Measurements from ENCODE around the gene DNAH2. TPM values are rescaled to one million over a fixed set of nuclear protein-coding genes. Genes with fewer than 3 reads are reported as not detected.
A peak's percentile ranks its signal among the peaks of the same experiment; 100 is the strongest.

DNAH2 gene
- total and polyA plus RNA-seq, 9 of the 15 experiments (the other 6 are each of a cell fraction or from before 2014, with no cell fraction given): 0.03 TPM; not detected in 8

DNA sequence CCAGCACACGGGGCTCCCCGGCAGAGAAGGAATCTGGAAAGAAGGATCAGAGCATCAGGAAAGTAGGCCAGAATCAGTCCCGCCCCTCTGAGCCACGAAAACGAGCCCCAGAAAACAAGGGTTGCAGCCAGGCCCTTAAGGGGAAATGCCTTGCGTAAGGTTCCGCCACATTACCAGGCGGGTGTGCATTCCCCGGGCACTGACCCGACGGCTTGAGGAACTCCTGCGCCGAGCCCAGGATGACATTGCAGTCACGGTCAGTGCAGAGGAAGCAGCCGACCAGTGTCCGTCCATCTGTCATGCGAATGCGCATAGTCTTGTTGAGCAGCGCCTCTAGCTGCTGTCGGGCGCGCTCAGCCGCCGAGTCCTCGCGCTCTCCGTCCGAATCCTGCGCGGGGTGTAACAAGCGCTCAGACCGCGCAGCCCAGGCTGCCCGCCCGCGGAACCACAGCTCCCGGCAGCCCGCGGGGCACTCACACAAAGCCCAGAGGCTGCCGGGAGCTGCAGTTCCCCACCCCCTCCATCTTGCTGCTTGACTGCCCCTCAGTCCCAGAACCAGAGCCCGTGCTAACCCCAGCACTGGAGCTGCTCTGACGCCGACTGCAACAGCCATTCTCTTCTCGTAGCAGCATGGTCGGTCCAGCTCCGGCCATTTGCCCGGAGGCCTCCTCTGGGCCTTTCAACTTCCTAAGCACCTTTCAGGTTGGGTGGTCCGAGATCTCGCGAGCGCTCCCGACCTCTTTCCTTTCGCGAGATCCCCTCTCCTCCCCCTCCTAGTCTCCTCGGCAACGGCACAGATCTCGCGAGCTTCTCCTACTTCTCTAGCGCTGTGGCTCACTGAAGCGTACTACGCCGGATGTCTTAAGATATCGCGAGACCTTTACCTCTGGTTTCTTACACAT lies 139.5 kb downstream of the DNAH2 start, which contains the start of gene NAA38 (continued):
- TF ChIP-seq KAT2B (IDR thresholded peaks at IDR 0.05; ENCODE audit: low read depth, low read length) (peak; percentile 28), CREB1 (IDR thresholded peaks at IDR 0.05) (peak; percentile 55), CREB1 (CRISPR knock-in tag; IDR thresholded peaks at IDR 0.05) (peak; percentile 84), NBN (IDR thresholded peaks at IDR 0.05; ENCODE audit: low read depth) (no peak; the same call in 1 of the 2 replicates), E2F5 (CRISPR knock-in tag; IDR thresholded peaks at IDR 0.05) (no peak), KLF13 (tag; IDR thresholded peaks at IDR 0.05; ENCODE audit: borderline replicate concordance, low read depth) (no peak), ZBTB17 (CRISPR knock-in tag; IDR thresholded peaks at IDR 0.05) (peak; percentile 43; the same call in 1 of the 2 replicates), SAP30 (IDR thresholded peaks at IDR 0.05; ENCODE audit: borderline replicate concordance, insufficient read depth, low read depth, low read length, poor library complexity, severe bottlenecking) (no peak), ZC3H11A (IDR thresholded peaks at IDR 0.05; ENCODE audit: low read depth, low read length) (no peak), EP400 (IDR thresholded peaks at IDR 0.05) (no peak; the same call in 1 of the 2 replicates), NELFE (IDR thresholded peaks at IDR 0.05; ENCODE audit: insufficient read depth, insufficient read length) (no peak), ZNF253 (CRISPR knock-in tag; conservative IDR thresholded peaks at IDR 0.05) (no peak), ZNF707 (CRISPR knock-in tag; conservative IDR thresholded peaks at IDR 0.05) (no peak), HNRNPL (IDR thresholded peaks at IDR 0.05; ENCODE audit: low read depth, low read length) (no peak), ZNF511 (CRISPR knock-in tag; IDR thresholded peaks at IDR 0.05) (peak; percentile 85; the same call in 1 of the 2 replicates), SRF (CRISPR knock-in tag; IDR thresholded peaks at IDR 0.05) (no peak; a peak in 1 of 4 replicates), CCAR2 (IDR thresholded peaks at IDR 0.05; ENCODE audit: low read depth, low read length) (no peak), MAFK (IDR thresholded peaks at IDR 0.05; ENCODE audit: low read length) (0 out of 2 replicates have a peak, but pooled peaks have one; percentile 3), ZNF445 (CRISPR knock-in tag; IDR thresholded peaks at IDR 0.05; ENCODE audit: low read depth) (no peak)
- TF ChIP-seq, protein P1, sequence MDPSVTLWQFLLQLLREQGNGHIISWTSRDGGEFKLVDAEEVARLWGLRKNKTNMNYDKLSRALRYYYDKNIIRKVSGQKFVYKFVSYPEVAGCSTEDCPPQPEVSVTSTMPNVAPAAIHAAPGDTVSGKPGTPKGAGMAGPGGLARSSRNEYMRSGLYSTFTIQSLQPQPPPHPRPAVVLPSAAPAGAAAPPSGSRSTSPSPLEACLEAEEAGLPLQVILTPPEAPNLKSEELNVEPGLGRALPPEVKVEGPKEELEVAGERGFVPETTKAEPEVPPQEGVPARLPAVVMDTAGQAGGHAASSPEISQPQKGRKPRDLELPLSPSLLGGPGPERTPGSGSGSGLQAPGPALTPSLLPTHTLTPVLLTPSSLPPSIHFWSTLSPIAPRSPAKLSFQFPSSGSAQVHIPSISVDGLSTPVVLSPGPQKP (CRISPR knock-in tag; IDR thresholded peaks at IDR 0.05): no peak
- TF ChIP-seq, protein P2, sequence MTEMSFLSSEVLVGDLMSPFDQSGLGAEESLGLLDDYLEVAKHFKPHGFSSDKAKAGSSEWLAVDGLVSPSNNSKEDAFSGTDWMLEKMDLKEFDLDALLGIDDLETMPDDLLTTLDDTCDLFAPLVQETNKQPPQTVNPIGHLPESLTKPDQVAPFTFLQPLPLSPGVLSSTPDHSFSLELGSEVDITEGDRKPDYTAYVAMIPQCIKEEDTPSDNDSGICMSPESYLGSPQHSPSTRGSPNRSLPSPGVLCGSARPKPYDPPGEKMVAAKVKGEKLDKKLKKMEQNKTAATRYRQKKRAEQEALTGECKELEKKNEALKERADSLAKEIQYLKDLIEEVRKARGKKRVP (CRISPR knock-in tag; IDR thresholded peaks at IDR 0.05): no peak
- TF ChIP-seq, protein P3, sequence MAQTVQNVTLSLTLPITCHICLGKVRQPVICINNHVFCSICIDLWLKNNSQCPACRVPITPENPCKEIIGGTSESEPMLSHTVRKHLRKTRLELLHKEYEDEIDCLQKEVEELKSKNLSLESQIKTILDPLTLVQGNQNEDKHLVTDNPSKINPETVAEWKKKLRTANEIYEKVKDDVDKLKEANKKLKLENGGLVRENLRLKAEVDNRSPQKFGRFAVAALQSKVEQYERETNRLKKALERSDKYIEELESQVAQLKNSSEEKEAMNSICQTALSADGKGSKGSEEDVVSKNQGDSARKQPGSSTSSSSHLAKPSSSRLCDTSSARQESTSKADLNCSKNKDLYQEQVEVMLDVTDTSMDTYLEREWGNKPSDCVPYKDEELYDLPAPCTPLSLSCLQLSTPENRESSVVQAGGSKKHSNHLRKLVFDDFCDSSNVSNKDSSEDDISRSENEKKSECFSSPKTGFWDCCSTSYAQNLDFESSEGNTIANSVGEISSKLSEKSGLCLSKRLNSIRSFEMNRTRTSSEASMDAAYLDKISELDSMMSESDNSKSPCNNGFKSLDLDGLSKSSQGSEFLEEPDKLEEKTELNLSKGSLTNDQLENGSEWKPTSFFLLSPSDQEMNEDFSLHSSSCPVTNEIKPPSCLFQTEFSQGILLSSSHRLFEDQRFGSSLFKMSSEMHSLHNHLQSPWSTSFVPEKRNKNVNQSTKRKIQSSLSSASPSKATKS (CRISPR knock-in tag; IDR thresholded peaks at IDR 0.05): no peak

Measured in K562 (cell line).